ENCODE results near the gene SYT9.

GRCh38 chr11:7245341-7245740 is 6.4 kb upstream of the SYT9 start:
- TF ChIP-seq POLR2AphosphoS5 (IDR thresholded peaks at IDR 0.05) (no peak), CTCF (IDR thresholded peaks at IDR 0.05) (no peak)

Measured in stomach (tissue), 4 donors.